ENCODE results near the gene MFRP. TPM values are rescaled to one million over a fixed set of nuclear protein-coding genes. Genes with fewer than 3 reads are reported as not detected.

The MFRP gene
- total and polyA plus RNA-seq, 9 of the 15 experiments (the other 6 are each of a cell fraction or from before 2014, with no cell fraction given) = not detected

DNA sequence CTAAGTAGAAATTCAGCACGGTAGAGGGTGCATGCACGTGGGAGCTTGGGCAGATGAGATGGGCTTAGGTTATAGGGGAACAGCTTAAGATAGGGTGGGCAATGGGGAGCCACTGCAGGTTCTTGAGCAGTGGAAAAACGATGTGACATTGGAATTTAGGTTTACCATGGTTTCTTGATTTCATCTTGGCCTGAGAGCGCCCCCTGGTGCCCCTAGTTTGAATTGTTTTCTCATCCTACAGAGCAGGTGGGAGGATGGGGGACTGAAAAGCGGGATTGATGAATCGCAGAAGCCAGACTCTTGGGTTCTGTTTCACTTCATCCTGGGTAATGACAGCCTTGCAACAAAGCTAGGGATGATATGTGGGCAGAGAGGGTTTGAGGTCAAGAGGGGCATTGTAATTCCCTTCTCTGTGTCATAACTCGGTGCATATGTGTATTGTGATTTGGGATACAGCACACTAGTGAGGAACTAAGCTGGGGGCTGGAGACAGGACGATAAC is 22.9 kb downstream of the MFRP start (continued):
- TF ChIP-seq ELK1 (CRISPR knock-in tag; IDR thresholded peaks at IDR 0.05) (no peak), EP400 (IDR thresholded peaks at IDR 0.05) (no peak), MAFF (IDR thresholded peaks at IDR 0.05; ENCODE audit: low read length) (no peak), PCBP2 (IDR thresholded peaks at IDR 0.05; ENCODE audit: low read depth, low read length, poor library complexity, severe bottlenecking) (no peak), ZNF354B (CRISPR knock-in tag; IDR thresholded peaks at IDR 0.05) (no peak), ZNF277 (CRISPR knock-in tag; IDR thresholded peaks at IDR 0.05; ENCODE audit: borderline replicate concordance) (no peak), BRCA1 (IDR thresholded peaks at IDR 0.05) (no peak), BRCA1 (CRISPR knock-in tag; IDR thresholded peaks at IDR 0.05) (no peak), KLF10 (CRISPR knock-in tag; IDR thresholded peaks at IDR 0.05) (no peak), ZFP30 (CRISPR knock-in tag; IDR thresholded peaks at IDR 0.05; ENCODE audit: borderline replicate concordance) (no peak), PPARD (CRISPR knock-in tag; IDR thresholded peaks at IDR 0.05) (no peak), PTRF (tag; IDR thresholded peaks at IDR 0.05) (no peak), JUNB (CRISPR knock-in tag; conservative IDR thresholded peaks at IDR 0.05) (no peak), TRIM28 (IDR thresholded peaks at IDR 0.05) (no peak), ZNF24 (IDR thresholded peaks at IDR 0.05) (no peak), RBM39 (optimal IDR thresholded peaks at IDR 0.05; ENCODE audit: low read depth, low read length) (peak; percentile 84), SPI1 (IDR thresholded peaks at IDR 0.05; ENCODE audit: borderline replicate concordance, low read depth, low read length) (no peak), DPF2 (IDR thresholded peaks at IDR 0.05) (0 out of 2 replicates have a peak, but pooled peaks have one; percentile 31), SIX5 (IDR thresholded peaks at IDR 0.05; ENCODE audit: borderline replicate concordance in 1 of 2, insufficient read depth in 1 of 2, low read depth in 1 of 2, low read length in 2 of 2) (no peak), BRF1 (IDR thresholded peaks at IDR 0.05; ENCODE audit: borderline replicate concordance, extremely low read depth, insufficient read length) (no peak), RCOR1 (IDR thresholded peaks at IDR 0.05; ENCODE audit: borderline replicate concordance in 1 of 2, low read depth in 2 of 2, low read length in 2 of 2) (peak; percentile 60 to 85; a peak in 3 of 4 replicates), PTTG1 (tag; IDR thresholded peaks at IDR 0.05; ENCODE audit: low read depth) (no peak), NEUROD1 (IDR thresholded peaks at IDR 0.05; ENCODE audit: borderline replicate concordance, low read depth, low read length, partially characterized antibody) (no peak), ZNF511 (CRISPR knock-in tag; IDR thresholded peaks at IDR 0.05) (no peak), ESRRA (IDR thresholded peaks at IDR 0.05; ENCODE audit: borderline replicate concordance, low read depth) (peak; percentile 38; the same call in 1 of the 2 replicates), ZNF561 (CRISPR knock-in tag; conservative IDR thresholded peaks at IDR 0.05) (no peak), PHB (CRISPR knock-in tag; IDR thresholded peaks at IDR 0.05) (no peak)
- TF ChIP-seq, protein P1, sequence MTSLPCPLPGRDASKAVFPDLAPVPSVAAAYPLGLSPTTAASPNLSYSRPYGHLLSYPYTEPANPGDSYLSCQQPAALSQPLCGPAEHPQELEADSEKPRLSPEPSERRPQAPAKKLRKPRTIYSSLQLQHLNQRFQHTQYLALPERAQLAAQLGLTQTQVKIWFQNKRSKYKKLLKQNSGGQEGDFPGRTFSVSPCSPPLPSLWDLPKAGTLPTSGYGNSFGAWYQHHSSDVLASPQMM (CRISPR knock-in tag; IDR thresholded peaks at IDR 0.05) = no peak

Data from K562 (cell line).